HG02610 (cell line): ENCODE data around the gene NOVA2.

Experiments
- ATAC-seq: cut with Tn5 transposase; IDR thresholded peaks from one replicate; pipeline ENCODE4 v1.9.1; 2021; ENCODE audit warnings: mild to moderate bottlenecking, moderate library complexity; ENCODE audit not compliant: unreplicated experiment

Gene NOVA2

GRCh38 chr19:45973553-45974338 lies at the start of gene NOVA2:
Gene NOVA2, minus strand, starts transcription at chr19:45973865. Its CDS starts 514 bp downstream, at chr19:45973351.
- ATAC-seq, result no peak

- no peak for ATAC-seq
These were observed 49.7 kb upstream of the NOVA2 start for GRCh38 chr19:46023311-46023779.

GRCh38 chr19:46022431-46023310 lies 49.0 kb upstream of the NOVA2 start, which contains the start of gene PGLYRP1:
Gene PGLYRP1, minus strand, starts transcription at chr19:46023053. Its CDS starts 32 bp downstream, at chr19:46023021.
- no peak for ATAC-seq

GRCh38 chr19:46022061-46022430 lies 48.4 kb upstream of the NOVA2 start:
- ATAC-seq, result no peak

GRCh38 chr19:46021531-46022041 lies 47.9 kb upstream of the NOVA2 start:
- no peak for ATAC-seq

GRCh38 chr19:46020819-46021125 lies 47.1 kb upstream of the NOVA2 start:
- no peak for ATAC-seq

- ATAC-seq, result no peak
These were observed 45.6 kb upstream of the NOVA2 start for GRCh38 chr19:46019270-46019669.

GRCh38 chr19:46018729-46019251 lies 45.1 kb upstream of the NOVA2 start:
- ATAC-seq, result no peak

- ATAC-seq, result no peak
These were observed 44.4 kb upstream of the NOVA2 start for GRCh38 chr19:46017874-46018675.

- ATAC-seq, result no peak
These were observed 43.4 kb upstream of the NOVA2 start for GRCh38 chr19:46017095-46017429.

GRCh38 chr19:46016426-46017094 lies 42.9 kb upstream of the NOVA2 start:
- ATAC-seq, result no peak

GRCh38 chr19:46015687-46016425 lies 42.2 kb upstream of the NOVA2 start:
- ATAC-seq, result no peak

- no peak for ATAC-seq
These were observed 41.4 kb upstream of the NOVA2 start for GRCh38 chr19:46014941-46015686.

GRCh38 chr19:46014534-46014933 lies 40.9 kb upstream of the NOVA2 start:
- no peak for ATAC-seq

- ATAC-seq, result no peak
These were observed 36.2 kb upstream of the NOVA2 start for GRCh38 chr19:46009530-46010510.

- no peak for ATAC-seq
These were observed 32.7 kb upstream of the NOVA2 start for GRCh38 chr19:46006411-46006810.

- no peak for ATAC-seq
These were observed 29.1 kb upstream of the NOVA2 start for GRCh38 chr19:46002678-46003275.
